ENCODE results near the gene STIP1.
A peak's percentile ranks its signal among the peaks of the same experiment; 100 is the strongest.
"Not testable (repeated sequence)": the region's sequence is repeated elsewhere in the genome, so short reads cannot be mapped to it uniquely, and the experiment has no call there.

The STIP1 gene

DNA sequence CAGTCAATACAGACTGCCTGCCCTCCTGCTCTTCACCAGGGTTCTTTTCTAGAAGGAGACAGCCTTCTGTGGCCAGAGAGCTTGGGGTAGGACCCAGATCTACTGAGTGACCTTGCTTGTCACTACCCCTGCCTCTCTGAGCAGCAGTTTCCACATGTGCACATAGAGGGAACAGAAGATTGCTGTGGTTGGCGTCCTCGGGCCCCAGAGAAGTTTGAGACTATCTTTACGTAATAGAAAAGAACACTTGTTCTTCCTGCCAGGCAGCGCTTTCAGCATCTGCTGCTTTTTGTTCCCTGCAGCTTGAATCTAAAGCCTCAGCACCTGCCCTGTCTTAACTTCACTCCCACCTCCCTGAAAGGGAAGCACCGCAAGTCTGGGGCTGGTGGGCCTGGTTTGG is 53.0 kb downstream of the STIP1 start:
- DNase-seq = no peak

DNA sequence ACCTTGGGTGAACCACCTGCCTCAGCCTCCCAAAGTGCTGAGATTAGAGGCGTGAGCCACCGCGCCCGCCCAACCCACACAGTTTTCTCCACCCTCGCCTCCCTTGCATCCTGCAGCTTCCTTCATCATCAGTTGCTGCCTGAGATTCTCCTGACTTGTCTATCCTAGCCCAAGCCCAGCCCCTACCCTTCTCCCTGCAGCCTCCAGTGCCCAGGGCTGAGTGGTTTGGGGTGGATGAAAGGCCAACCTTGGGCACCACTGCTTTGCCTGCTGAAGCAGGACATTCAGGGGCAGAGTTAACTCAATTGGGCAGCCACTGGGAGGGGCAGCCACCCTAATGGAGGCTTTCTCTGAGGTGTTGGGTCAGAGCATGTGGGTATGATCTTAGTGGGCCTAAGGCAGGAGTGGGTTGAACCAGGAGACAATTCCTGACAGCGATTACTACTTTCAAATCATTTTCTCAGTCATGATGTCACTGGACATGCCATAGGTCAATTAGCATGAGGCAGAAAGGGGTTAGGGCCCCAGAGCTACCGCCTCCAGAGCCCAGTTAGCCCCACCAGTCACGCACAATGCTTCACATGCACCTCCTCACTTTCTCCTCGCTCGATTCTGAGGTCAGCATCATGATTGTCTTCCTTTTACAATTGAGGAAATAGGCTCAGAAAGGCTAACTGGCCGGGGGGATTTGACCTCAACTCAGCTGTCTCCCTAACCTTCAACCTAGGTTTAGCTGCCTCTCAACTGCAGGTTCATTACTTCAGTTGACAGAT is 53.9 kb downstream of the STIP1 start:
- no peak for DNase-seq

DNA sequence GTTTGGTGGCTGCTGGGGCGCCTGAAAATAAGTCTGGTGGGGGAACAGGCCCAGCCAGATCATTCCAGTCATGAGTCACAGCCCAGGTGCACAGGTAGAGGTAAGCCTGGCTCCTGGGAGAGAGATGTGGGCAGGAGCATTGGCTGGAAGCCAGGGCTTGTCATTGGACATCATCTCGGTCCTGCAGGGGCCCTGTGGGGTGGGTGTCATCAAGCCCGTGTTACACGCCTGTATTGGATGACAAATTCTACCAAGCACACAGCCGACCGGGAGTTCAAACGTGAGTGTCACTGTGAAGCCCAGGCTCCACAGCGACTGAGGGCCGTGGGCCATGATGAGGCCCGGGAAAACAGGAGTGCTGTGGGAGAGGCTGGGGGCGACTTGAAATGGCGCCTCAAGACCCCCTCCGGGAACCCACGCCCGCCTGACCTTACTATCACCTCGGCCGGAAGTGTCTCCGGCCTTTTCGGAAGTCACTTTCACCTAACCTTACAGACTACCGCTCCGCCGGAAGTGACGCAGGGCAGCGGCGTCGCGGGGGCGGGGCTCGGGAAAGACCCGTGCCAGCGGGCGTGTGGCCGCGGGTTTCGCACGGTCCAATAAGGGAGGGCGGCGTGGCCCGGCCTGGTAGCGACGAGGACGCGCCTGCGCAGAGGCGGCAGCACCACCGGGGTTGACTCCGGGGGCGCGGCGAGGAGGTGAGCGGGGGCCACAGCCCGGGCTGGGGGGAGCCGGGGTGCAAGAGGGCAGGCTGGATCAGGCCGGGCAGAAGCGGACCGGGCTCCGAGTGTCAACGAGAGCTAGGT is 54.7 kb downstream of the STIP1 start, which contains the start of gene FKBP2:
Gene FKBP2 (plus strand): TSS at position 661 of the 806 bp plus-strand sequence. CDS start 1,293 bp downstream, outside the sequence.
- DNase-seq = peak; percentile 96 to 99 (median 98)

DNA sequence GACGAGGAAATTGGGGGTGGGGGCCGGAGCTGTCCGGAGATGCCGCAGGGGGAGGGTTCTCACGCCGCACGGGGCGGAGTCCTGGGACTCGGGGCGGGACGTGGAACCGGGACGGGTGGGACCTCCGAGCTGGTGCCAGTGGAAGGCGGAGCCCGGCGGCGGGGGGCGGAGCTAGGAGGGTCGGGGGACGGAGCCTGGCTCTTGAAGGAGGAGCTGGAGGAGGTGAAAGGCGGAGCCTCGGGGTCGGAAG is 55.2 kb downstream of the STIP1 start:
- DNase-seq = peak in 3 of 5 experiments; percentile 99 to 100 (median 100)

DNA sequence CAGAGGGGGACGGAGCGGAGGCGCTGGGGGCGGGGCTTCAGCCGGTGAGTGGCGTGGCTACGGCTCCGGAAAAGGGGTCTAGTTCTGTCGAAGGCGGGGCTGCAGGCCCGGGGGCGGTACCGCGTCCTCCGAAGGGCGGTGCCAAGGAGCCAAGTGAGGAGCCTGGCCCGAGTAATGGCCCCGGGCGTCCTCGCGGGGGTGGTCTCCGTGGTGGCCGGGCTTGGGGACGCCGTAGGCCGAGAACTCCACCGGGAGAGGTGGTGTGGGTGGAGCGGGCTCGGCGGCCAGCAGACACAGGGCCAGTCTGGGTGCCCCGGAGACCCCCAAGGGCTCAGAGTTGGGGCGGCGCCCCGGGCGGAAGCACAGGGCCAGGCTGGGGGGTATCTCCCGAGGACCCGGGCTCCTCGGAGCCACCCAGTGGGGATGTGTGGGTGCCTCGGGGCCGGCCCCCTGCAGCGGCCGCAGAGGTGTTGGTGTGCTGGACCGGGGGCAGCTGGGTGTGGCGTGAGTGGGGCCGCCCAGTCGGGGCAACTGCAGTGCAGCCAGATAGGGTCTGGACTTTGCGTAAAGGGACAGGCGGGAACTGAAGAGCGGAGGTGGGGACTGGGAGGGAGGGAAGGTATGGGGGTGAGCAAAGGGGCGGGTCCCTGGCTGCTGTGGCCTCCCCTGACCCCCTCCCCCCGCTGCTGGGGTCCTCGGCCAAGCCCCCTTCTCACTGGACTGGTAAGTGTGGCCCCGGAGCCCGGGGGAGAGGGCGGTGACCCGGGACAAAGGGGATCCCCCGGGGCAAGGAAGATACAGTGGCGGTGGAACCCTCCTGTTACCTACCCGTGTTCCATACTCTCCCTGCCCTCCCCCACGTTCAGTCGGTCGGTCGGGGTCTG is 55.8 kb downstream of the STIP1 start:
- peak in 2 of 5 experiments; percentile 98 to 100 for DNase-seq

DNA sequence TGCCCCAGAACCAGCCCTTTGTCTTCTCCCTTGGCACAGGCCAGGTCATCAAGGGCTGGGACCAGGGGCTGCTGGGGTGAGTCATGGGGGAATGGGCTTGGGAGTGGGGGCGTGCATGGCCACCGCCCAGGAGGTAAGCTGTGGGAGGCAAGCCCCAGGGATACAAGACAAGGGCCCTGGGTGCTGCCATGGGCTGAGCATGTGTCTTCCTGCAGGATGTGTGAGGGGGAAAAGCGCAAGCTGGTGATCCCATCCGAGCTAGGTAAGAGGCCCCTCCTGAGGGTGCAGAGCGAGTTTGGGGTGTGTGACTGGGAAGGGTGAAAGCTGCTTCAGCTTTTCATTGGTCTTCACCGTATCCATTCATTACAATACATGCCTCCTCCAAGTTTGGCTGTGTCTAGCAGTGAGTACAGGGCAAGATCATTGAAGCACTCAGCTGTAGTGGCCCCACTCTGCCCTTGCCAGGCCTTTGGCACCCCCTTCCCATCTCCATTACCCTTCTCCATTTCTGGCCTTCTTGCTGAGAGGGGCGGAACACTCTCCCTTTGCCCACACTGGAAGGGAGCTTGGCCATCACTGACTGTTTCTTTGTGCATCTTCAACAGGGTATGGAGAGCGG is 57.4 kb downstream of the STIP1 start:
- DNase-seq = no peak

DNA sequence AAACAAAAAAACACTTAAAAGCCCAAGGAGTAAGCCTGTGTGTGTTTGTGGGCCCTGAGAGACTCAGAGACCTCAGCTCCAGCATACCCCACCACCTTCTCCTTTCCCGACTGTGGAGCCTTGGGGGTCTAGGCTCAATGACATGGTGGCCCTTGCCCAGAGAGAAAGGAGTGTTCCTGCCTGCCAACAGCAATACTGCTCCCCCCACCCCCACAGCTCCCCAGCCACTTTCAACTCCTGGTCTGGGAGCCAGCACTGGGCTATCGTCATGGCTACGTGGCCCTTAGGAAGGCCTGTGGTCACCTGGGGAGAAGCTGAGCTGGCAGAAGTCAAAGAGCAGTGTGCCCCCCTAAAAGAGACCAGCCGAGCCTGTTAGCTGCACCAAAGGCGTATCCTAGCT is 58.1 kb downstream of the STIP1 start:
- no peak for DNase-seq

DNA sequence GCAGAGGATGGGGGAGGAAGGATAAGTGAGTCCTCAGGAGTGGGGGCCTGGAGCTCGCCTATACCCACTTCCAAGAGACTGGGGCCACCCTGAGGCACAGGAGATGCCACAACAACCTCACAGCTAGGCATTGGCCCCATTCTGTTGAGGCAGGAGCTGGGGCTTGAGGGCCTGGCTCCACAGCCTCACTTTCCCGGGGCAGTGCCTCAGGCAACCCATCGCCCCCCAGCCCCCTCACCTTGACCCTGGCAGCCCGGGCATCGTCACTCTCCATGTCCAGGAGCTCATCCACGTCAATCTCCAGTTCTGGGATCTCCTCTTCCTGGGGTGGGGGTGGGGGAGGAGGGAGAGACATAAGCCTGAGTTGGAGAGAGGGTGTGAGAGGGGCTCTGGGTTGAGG is 59.0 kb downstream of the STIP1 start:
- DNase-seq = no peak

DNA sequence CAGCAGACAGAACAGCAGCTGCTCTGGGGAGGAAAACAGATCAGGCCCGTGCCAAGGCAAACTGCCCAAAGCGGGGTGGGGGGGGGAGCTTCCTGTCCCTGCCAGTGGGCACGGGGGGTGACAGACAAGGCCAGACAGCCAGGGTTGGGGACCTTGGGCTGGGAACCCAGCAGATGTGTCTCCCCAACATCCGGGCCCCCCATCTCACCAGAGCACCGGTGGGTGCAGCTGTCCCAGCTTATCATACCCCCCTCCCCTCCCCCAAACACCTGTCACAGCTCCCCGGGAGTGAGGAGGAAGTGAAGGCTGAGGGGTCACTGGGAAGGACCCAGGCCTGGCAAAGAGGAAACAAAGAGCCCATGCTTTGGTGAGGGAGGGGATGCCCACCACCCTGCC is 59.4 kb downstream of the STIP1 start:
- peak in 2 of 5 experiments; percentile 53 to 74 for DNase-seq

DNA sequence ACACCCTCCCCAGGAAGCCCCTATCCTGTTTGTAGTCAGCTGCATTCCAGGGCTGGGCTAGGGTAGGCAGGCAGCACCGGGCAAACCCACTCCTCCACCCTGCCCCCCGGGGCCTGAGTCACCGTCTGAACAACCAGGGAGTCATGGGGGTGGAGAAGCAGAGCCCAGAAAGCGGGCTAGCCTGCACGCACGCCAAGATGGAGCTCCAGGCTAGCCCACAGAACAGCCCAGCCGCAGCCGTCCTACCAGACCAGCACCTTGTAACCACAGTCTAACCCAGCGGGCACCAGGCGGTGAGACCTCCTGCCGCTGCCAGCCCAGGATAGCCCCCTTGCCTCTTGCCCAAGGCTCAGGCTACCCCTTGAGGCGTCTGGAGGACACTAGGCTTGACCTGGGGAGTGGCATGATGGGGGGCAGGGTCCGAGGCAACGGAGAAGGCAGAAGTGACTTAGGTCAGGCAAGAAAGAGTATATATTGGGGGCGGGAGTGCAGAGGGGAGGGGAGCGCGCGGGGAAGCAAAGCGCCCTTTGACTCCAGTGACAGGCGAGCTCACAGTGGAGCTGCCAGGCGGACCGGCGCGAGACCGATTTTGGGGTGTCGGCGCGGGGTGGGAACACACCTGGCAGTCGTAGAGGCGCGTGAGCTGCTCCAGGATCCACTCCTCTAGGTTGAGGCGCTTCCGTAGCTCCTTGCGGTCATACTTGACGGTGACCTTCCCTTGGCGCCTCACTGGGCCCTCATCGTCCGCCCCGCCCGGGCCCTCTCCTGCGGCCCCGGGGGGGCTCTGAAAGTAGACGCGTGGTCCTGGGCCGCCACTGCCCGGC is 60.0 kb downstream of the STIP1 start:
- peak in 4 of 5 experiments; percentile 36 to 78 (median 60) for DNase-seq

DNA sequence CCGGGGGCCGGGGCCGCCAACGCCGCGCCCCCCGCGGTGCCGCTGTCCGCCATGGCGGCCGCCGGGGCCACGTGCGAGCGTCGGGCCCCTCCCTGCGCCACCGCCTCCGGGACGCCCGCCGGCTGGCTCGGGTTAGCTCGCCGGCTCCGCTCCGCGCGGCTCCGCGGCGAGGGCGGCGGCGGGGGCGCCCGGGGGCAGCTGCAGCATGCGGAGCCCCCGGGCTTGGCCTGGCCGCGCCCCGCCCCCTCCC is 60.6 kb downstream of the STIP1 start:
- DNase-seq = not testable (repeated sequence)

DNA sequence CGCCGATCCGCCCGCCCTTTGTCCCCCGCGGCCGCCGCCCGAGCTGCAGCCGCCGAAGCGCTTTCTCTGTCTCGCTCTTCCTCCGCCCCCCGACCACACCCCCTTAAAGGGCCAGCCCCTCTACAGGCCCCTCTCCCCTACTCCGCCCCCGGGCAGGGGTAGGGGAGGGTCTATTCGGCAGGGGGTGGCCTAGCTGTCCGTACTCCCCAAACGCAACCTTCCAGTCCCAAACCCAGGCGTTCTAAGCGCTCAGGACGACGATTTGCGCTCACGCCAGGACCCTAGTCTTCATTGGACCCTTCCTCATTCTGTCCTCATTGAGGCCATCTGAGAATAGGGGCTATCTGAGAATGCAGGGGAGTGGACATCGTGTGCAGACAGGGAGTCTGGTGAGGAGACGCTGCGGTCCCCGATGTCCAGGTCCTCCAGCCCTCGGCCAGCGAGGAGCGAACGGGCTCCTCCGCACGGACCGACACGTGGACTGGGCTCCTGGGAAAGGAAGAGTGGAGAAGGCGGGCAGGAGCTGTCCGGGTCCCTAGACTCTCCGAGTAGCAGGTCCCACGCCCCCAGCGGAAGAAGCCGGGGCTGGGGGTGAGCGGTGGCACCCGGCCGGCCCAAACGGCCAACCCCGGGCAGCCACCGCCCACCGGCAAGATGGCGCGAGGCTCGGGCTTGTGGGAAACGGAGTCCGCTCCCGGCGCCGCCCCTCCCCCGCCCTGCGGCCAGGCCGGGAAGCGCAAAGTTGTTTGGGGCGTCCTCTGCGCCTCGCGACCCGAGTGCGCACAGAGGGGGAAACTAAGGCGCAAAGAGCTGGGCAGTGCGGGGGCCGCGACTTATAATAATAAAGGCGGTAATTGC is 61.1 kb downstream of the STIP1 start, which contains the start of gene PPP1R14B:
Gene PPP1R14B (minus strand): TSS at position 73 of the 858 bp plus-strand sequence. CDS start 270 bp downstream, outside the sequence.
- DNase-seq = peak; percentile 60 to 85 (median 75)

DNA sequence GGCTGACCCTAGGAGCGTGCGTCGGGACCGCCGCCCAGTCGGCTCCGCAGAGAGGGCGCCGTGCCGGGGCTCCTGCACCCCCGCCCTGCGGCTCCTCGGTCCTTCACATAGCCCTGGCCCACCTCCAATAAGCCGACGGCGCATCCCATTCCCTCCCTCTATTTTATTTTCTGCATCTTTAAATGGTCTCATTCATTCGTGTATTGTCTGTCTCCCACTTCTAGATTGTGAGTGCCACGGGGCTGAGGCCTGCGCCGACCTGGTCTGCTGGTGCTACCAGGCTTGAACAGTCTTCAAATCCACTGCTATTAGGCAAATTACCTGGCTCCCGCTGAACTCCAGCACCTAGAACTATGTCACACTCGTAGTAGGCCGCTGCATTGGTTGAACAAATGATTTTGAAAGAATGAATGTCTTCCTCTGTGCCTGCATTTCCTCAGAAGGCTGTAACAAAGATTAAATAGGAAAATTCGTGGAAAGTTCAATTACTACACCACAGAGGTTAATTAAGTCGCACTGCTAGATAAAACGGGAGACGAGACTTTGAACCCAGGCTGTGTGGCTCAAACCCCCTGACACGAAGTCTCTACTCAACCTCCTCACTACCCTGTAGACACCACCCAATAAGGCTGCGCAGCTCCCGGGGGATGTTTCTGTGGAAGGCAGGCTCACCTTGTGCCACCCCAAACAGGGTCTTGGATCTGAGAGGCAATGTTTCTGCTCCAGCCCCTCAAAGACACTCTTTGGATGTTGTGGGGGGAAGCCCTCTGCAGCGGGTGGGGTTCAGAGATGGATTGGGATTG is 62.0 kb downstream of the STIP1 start:
- no peak for DNase-seq

DNA sequence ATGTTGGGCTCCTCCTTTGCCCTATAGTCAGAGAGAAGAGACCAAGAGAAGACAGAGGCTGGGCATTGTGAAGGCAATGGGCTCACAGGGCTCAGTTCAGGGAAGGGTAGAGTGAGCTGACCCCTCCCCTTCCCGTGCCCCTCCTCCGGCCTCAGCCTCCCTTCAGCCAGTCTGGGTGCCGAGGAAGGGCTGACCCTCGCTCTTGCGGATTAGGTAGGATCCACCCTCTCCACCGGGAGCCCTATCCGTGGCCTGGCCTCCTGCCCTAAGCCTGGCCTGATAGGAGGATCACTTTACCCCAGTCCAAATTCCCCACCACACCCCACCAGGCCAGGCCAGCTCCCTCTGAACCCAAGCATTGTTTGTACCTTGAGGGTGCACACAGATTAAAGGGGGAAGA is 62.6 kb downstream of the STIP1 start:
- DNase-seq = no peak

DNA sequence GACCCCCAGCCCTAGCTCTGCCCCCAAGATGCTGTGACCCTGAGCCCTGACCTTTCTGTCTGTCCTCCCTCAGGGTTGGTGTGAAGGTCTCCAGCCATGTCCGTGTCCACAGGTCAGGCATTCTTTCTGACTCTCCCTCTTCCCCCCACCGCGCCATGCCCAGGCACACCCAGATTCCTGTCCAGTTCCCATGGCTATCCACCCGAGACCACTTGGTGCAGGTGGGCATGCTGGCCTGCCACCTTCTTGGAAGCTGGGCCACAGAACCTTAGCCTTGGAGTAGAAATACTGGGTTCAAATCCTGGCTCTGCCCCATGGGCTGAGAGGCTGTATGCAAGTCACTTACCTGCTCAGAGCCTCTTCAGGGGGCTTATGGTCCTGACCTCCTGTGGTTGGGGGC is 63.1 kb downstream of the STIP1 start:
- DNase-seq = no peak

DNA sequence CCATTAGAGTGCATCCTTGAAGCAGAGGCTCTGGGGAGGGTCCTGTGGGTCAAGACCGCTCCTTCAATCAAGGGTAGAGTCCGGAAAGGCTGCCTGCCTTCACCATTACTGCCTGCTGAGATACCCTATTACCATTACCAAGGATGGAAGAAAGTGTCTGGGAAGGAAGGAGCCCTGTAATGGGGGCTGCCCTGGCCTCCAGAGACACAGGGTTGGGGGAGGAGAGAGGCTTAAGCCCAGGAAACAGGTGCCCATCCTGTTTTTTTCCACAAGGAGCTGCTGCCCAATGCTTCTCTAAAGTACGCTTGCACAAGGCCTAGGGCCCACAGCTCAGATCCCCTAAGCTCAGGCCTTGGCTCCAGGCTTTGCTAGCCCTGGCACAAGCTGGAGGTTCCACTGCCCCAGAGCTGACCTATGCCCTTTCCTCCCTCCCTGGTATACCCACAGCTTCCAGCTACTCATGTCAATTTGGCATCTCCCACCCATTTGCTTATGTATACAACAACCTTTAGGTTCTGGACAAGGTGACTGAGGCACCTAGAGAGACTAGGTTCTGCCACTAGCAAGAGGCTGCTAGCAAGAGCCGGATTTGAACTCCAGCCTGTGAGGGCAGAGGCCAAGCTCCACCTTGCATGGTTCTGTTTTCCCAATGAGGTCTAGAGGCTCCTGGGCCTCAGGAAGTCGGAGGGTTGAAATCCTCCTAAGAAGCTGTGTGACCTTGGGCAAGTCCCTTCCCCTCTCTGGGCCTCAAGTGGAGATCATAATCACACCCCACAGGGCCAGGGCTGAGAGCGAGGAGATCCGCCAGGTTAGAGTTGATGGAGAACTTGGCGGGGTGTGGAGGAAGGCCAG is 63.8 kb downstream of the STIP1 start:
- no peak for DNase-seq

DNA sequence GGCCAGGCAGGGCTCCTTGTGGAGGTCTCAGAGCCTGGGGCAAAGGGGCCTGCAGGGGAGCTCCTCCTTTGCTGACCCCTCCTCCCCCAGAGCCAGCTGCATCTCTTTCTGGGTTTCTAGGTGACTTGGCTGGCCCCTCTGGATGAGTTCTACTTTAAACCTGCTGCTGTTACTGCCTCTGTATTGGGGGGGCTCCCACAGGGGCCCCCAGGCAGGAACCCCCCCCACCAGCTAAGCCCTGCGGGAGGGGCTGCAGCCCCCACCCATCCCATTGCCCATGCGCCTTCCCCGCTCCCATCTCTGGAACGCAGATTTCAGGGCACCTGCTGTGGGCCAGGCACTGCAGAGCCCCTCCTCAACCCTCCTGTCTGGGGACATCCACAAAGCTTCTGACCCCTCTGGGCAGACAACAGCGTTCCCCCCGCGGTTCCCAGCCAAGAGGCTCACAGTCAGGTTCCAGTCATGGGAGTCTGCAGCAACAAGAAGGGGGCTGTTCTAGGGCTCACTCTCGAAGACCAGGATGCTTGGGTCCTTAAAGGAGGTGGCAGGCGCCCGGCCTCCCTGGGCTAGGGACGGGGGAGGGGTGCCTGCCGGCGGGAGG is 64.5 kb downstream of the STIP1 start:
- no peak for DNase-seq

DNA sequence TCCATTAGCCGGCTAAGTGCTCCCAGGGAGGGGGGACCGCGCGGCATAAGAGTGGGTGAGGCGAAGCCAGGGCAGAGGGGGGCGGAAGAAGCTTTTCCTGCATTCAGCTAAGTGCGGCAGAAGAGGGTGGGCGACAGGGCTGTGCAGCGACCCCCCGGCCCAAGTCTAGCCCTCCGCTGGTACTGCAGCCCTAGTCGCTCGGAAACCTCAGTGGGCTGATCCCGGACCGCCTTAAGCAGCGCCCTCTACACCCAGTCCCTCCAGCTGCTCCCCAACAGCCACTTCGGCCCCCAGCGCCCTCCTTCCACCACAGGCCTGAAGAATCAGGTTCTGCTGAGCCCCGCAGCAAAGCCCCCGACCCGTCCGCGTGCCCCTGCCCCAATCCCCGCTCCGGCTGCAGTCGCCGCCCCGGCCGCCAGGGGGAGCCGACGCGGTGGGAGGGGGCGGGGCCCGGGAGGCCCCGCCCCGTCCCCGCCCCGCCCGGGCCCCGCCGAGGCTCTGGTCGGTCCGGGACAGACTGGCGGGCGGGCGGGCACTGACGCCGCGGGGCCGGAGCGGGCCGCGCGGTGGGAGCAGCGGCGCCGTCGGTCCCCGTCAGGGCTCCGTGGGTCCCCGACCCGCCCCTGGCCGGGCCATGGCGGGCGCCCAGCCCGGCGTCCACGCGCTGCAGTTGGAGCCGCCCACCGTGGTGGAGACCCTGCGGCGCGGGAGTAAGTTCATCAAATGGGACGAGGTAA is 65.2 kb downstream of the STIP1 start, which contains the start of gene PLCB3:
Gene PLCB3 (plus strand): TSS at position 515 of the 737 bp plus-strand sequence. CDS start 120 bp downstream, at position 635.
- DNase-seq = peak; percentile 40 to 56 (median 49)

All from T-helper 2 cell (primary cell).